HepG2 (cell line): Measurements from ENCODE around the gene STX2. TPM values are rescaled to one million over a fixed set of nuclear protein-coding genes. Genes with fewer than 3 reads are reported as not detected.

Experiments
- ATAC-seq: fragments of 200-7000 bp; cut with Tn5 transposase; 3 replicates; pipeline ENCODE4 v1.9.1; 2020; ENCODE audit warnings: mild to moderate bottlenecking, moderate library complexity
- BruUV-seq: library from RNA; stranded (reverse); fragments of 400-500 nt; replicated peaks from 2 replicates; lab custom pipeline; 2021; lab: Mats Ljungman, UMichigan
- CTCF ChIA-PET: fragments of 300-600 bp; formaldehyde crosslinking; extraction: SDS; loops from one replicate; lab custom pipeline; 2021; ENCODE audit warnings: low total read pairs, inconsistent platforms, low intra/inter-chr PET ratio; lab: Yijun Ruan, JAX
- POLR2A ChIA-PET: fragments of 350-600 bp; sonication (Branson Sonifier 250); formaldehyde crosslinking; loops from one replicate; lab custom pipeline; 2020; ENCODE audit warnings: antibody characterized with exemption, inconsistent platforms; lab: Yijun Ruan, JAX
- DNase-seq: peaks from one replicate; pipeline ENCODE4 v3.0.0-alpha.2; 2015; ENCODE audit warnings: low spot score
- FAIRE-seq: peaks from 3 replicates; lab custom pipeline; 2011; peaks lifted over from hg19 to GRCh38; lab: Jason Lieb, UNC
- H2AFZ ChIP-seq: one replicate; pipeline ENCODE4 v1.6.1; 2011; ENCODE audit warnings: low read length, inconsistent platforms
- H3K27ac ChIP-seq: fragments of 300-600 bp; 3 replicates; pipeline ENCODE4 v1.8.0; 2011; ENCODE audit warnings: mixed run types, mild to moderate bottlenecking, mixed read lengths, low read length, inconsistent platforms; ENCODE audit not compliant: insufficient read depth; ENCODE audit errors: extremely low read length
- H3K27me3 ChIP-seq, 2 experiments: fragments of 200-600 bp in 1 of 2; 2 replicates in 1 of 2; 3 replicates in 1 of 2; pipeline versions ENCODE4 v1.6.0 to v1.8.0; 2011; ENCODE audit warnings: low read length in 2 of 2, mild to moderate bottlenecking in 2 of 2, moderate library complexity in 2 of 2, inconsistent platforms in 1 of 2; ENCODE audit not compliant: insufficient read depth in 2 of 2, control insufficient read depth in 1 of 2
- H3K36me3 ChIP-seq, 2 experiments: fragments of 200-600 bp in 1 of 2; replicated peaks in 1 of 2; 2 replicates in 1 of 2; 3 replicates in 1 of 2; pipeline versions ENCODE4 v1.5.1 to v1.8.0; 2011; ENCODE audit warnings: low read length in 2 of 2, inconsistent platforms in 1 of 2; ENCODE audit not compliant: insufficient read depth in 2 of 2, control insufficient read depth in 1 of 2
- H3K4me1 ChIP-seq: 2 replicates; pipeline ENCODE4 v1.5.1; 2012; ENCODE audit warnings: low read length, inconsistent platforms; ENCODE audit not compliant: insufficient read depth
- H3K4me2 ChIP-seq: 2 replicates; pipeline ENCODE4 v1.6.0; 2011; ENCODE audit warnings: low read depth, low read length, inconsistent platforms
- H3K4me3 ChIP-seq, 3 experiments: fragments of 200-600 bp in 1 of 3; sonication (generic), shearing (Covaris generic) in 1 of 3; replicated peaks in 1 of 3; 2 replicates each; pipeline ENCODE4 v1.5.1; 2011 to 2016; ENCODE audit warnings: low read length in 3 of 3, inconsistent platforms in 2 of 3, low read depth in 2 of 3, mild to moderate bottlenecking in 2 of 3, control low read depth in 1 of 3, mixed read lengths in 1 of 3; ENCODE audit not compliant: insufficient read depth in 1 of 3
- H3K79me2 ChIP-seq: one replicate; pipeline ENCODE4 v1.6.1; 2011; ENCODE audit warnings: low read length, inconsistent platforms; ENCODE audit not compliant: insufficient read depth
- H3K9ac ChIP-seq: 2 replicates; pipeline ENCODE4 v1.6.0; 2011; ENCODE audit warnings: mild to moderate bottlenecking, low read depth, low read length, inconsistent platforms; ENCODE audit not compliant: insufficient read depth
- H3K9me3 ChIP-seq: 2 replicates; pipeline ENCODE4 v1.5.1; 2012; ENCODE audit warnings: mild to moderate bottlenecking, low read length
- H4K20me1 ChIP-seq: 2 replicates; pipeline ENCODE4 v1.6.0; 2011; ENCODE audit warnings: inconsistent platforms, mild to moderate bottlenecking, low read length, moderate library complexity; ENCODE audit not compliant: insufficient read depth
- ATF7 ChIP-seq, 2 experiments: fragments of 450-650 bp in 1 of 2; sonication (generic) in 1 of 2; formaldehyde crosslinking in 1 of 2; IDR thresholded peaks; 2 replicates each; pipeline versions ENCODE4 v1.4.0 to v1.6.1; 2016 to 2020; ENCODE audit warnings: antibody characterized with exemption in 1 of 2, mild to moderate bottlenecking in 1 of 2, missing genetic modification reagents in 1 of 2
- CREB1 ChIP-seq, 2 experiments: fragments of 450-650 bp in 1 of 2; IDR thresholded peaks; 2 replicates each; pipeline ENCODE4 v1.6.1; 2016 to 2017; ENCODE audit warnings: control low read depth in 1 of 2, mild to moderate bottlenecking in 1 of 2, missing compliant biosample characterization in 1 of 2, missing genetic modification characterization in 1 of 2
- FOXM1 ChIP-seq: sonication (generic); formaldehyde crosslinking; IDR thresholded peaks from 2 replicates; pipeline ENCODE4 v1.5.0; 2020; ENCODE audit warnings: missing genetic modification reagents
- KIAA2018 ChIP-seq: sonication (generic); formaldehyde crosslinking; IDR thresholded peaks from 2 replicates; pipeline ENCODE4 v1.5.0; 2020; ENCODE audit warnings: mild to moderate bottlenecking, missing genetic modification reagents, borderline replicate concordance
- NR0B2 ChIP-seq: sonication (generic); formaldehyde crosslinking; IDR thresholded peaks from 2 replicates; pipeline ENCODE4 v1.4.0; 2020; ENCODE audit warnings: mild to moderate bottlenecking, missing genetic modification reagents
- U2AF2 ChIP-seq: fragments of 200-400 bp; formaldehyde crosslinking; IDR thresholded peaks from 2 replicates; pipeline ENCODE4 v1.6.1; 2017; ENCODE audit warnings: low read depth, mild to moderate bottlenecking, low read length
- ZBTB21 ChIP-seq: sonication (generic); formaldehyde crosslinking; IDR thresholded peaks from 2 replicates; pipeline ENCODE4 v1.4.0; 2020; ENCODE audit warnings: missing genetic modification reagents
- ZNF317 ChIP-seq: sonication (generic); formaldehyde crosslinking; IDR thresholded peaks from 2 replicates; pipeline ENCODE4 v1.5.0; 2020; ENCODE audit warnings: mild to moderate bottlenecking, missing genetic modification reagents
- ZNF883 ChIP-seq: sonication (generic); formaldehyde crosslinking; IDR thresholded peaks from 2 replicates; pipeline ENCODE4 v1.5.1; 2020; ENCODE audit warnings: mild to moderate bottlenecking, missing genetic modification reagents; ENCODE audit errors: not compliant biosample characterization
- WGBS: methylation state at CpG from one replicate; pipeline ENCODE4 v1.1.6; 2017; ENCODE audit warnings: low lambda C conversion rate; 5-methylcytosine and 5-hydroxymethylcytosine counted together
- in situ Hi-C: cut with HindIII; loops from 2 replicates; pipeline ENCODE4 v1.10.0; 2017; ENCODE audit warnings: low pct_unique_long_range_greater_than_20kb; ENCODE audit not compliant: extremely low pct_ligation_motif_present
- intact Hi-C: fragments of 100-400 bp; cut with micrococcal nuclease; formaldehyde crosslinking; loops from one replicate; pipeline ENCODE4 v1.10.0; 2022; ENCODE audit not compliant: unreplicated experiment
- polyA plus RNA-seq, 8 experiments: library from polyadenylated mRNA; depleted of rRNA in 3 of 8; stranded (reverse) in 7 of 8; unstranded in 1 of 8; fragments of >200 nt; fragmentation: Illumina TruSeq in 4 of 8; extraction: Trizol in 4 of 8; gene quantifications; 2 replicates each; pipeline versions ENCODE4 v1.2.1 to v1.2.3, GENCODE V29; 2011 to 2016; ENCODE audit warnings: low read depth in 4 of 8, missing spikeins in 1 of 8, mixed read lengths in 1 of 8; ENCODE audit not compliant: insufficient read depth in 1 of 8
- total RNA-seq, 5 experiments: library from RNA; depleted of rRNA; stranded (reverse); fragments of >200 nt; fragmentation: Illumina TruSeq; extraction: Trizol; gene quantifications; 2 replicates each; pipeline ENCODE4 v1.2.3, GENCODE V29; 2016; ENCODE audit warnings: low read depth in 1 of 5

The STX2 gene
- total and polyA plus RNA-seq, 2 of the 13 experiments (the other 11 are each of a cell fraction or from before 2014, with no cell fraction given): 13.4 to 25.1 TPM

- 0 out of 2 replicates have a peak, but pooled peaks cover 11% of the 10 kb centered on the region for H3K9me3 ChIP-seq
- in situ Hi-C loops: loop anchor here (5.0 kb wide), 1 partner anchor 53 kb away; no protein-coding TSS in a partner anchor
- POLR2A ChIA-PET: no interaction called here
- ATAC-seq (no peak), FAIRE-seq (no peak), DNase-seq (no peak)
- CTCF ChIA-PET: interaction anchor here (4.2 kb wide), 1 partner anchor 55 kb away, joined by 76 read pairs; no protein-coding TSS in a partner anchor
- H3K27me3 ChIP-seq: peaks cover 3 to 21% of the 10 kb centered on the region in 2 experiments; a peak in 4 of 5 replicates
- no peak overlapping the region for H2AFZ ChIP-seq
- no peaks in the 10 kb centered on the region for H3K36me3 ChIP-seq
- no peak overlapping the region for H3K9ac ChIP-seq
- no peaks in the 10 kb centered on the region for H4K20me1 ChIP-seq
- H3K4me2 ChIP-seq: no peak overlapping the region
- 59% methylated on average over 4 of the region's 4 CpGs for WGBS
- no TSS peak for BruUV-seq
- H3K79me2 ChIP-seq: no peaks in the 10 kb centered on the region
- H3K27ac ChIP-seq: no peak overlapping the region
- H3K4me1 ChIP-seq: peaks cover 7% of the 10 kb centered on the region
- H3K4me3 ChIP-seq: no peak overlapping the region
- TF ChIP-seq KIAA2018 (CRISPR knock-in tag): no peak
- no peak for TF ChIP-seq NR0B2 (CRISPR knock-in tag)
- peak; percentile 80 for TF ChIP-seq ZBTB21 (CRISPR knock-in tag)
- TF ChIP-seq ATF7 (IDR thresholded peaks at IDR 0.05): peak; percentile 100
- TF ChIP-seq ATF7 (CRISPR knock-in tag; IDR thresholded peaks at IDR 0.05): no peak
- no peak for TF ChIP-seq ZNF317
- TF ChIP-seq CREB1 (IDR thresholded peaks at IDR 0.05): peak; percentile 98
- TF ChIP-seq CREB1 (CRISPR knock-in tag; IDR thresholded peaks at IDR 0.05): no peak
- no peak for TF ChIP-seq ZNF883 (CRISPR knock-in tag)
- no peak for TF ChIP-seq U2AF2
- TF ChIP-seq FOXM1 (CRISPR knock-in tag): no peak
- intact Hi-C loops: no loop called here
Measured at GRCh38 chr12:130764073-130764472, 75.0 kb downstream of the STX2 start.
